B cell (primary cell): ENCODE results near the gene N4BP2L1. TPM values are rescaled to one million over a fixed set of nuclear protein-coding genes. Genes with fewer than 3 reads are reported as not detected.

Source experiments
- ATAC-seq: fragments of 200-7000 bp; cut with Tn5 transposase; one replicate; pipeline ENCODE4 v1.10.0; 2021; ENCODE audit warnings: low read depth, mild to moderate bottlenecking, moderate number of reproducible peaks, moderate library complexity
- CTCF ChIA-PET: fragments of 350-600 bp; sonication (Branson Sonifier 250); formaldehyde crosslinking; loops from one replicate; lab custom pipeline; 2021; ENCODE audit warnings: antibody characterized with exemption, inconsistent platforms; lab: Charles Lee
- POLR2A ChIA-PET: fragments of 350-600 bp; sonication (Branson Sonifier 250); formaldehyde crosslinking; loops from one replicate; lab custom pipeline; 2021; ENCODE audit warnings: antibody characterized with exemption; lab: Charles Lee
- DNase-seq: peaks from one replicate; pipeline ENCODE4 v3.0.0; 2013
- H2AFZ ChIP-seq: 2 replicates; pipeline ENCODE4 v1.6.1; 2012; ENCODE audit warnings: mild to moderate bottlenecking, low read depth, low read length; ENCODE audit not compliant: insufficient read depth, poor library complexity, severe bottlenecking
- H3K27ac ChIP-seq, 2 donors: 1 replicate in 1 of 2; 2 replicates in 1 of 2; pipeline ENCODE4 v1.5.1; 2012 to 2013; ENCODE audit warnings: low read length in 2 of 2, mild to moderate bottlenecking in 2 of 2, moderate library complexity in 1 of 2
- H3K27me3 ChIP-seq, 4 experiments: fragments of 200-600 bp in 1 of 4; sonication (generic) in 1 of 4; replicated peaks in 1 of 4; 1 replicate in 2 of 4; 2 replicates in 2 of 4; pipeline versions ENCODE4 v1.6.1 to v1.7.0; 2013 to 2016; ENCODE audit warnings: low read length in 3 of 4, mild to moderate bottlenecking in 2 of 4, mixed read lengths in 1 of 4, moderate library complexity in 1 of 4; ENCODE audit not compliant: insufficient read depth in 4 of 4, control insufficient read depth in 3 of 4; ENCODE audit errors: control extremely low read depth in 1 of 4
- H3K36me3 ChIP-seq, 2 experiments: replicated peaks in 1 of 2; 1 replicate in 1 of 2; 2 replicates in 1 of 2; pipeline versions ENCODE4 v1.6.1 to v1.7.1; 2013; ENCODE audit warnings: low read length in 1 of 2; ENCODE audit not compliant: insufficient read depth in 2 of 2, control insufficient read depth in 1 of 2; ENCODE audit errors: control extremely low read depth in 1 of 2, extremely low read depth in 1 of 2
- H3K4me1 ChIP-seq, 2 donors: fragments of 200-600 bp in 1 of 2; sonication (generic) in 1 of 2; 1 replicate in 1 of 2; 2 replicates in 1 of 2; pipeline versions ENCODE4 v1.5.1 to v1.6.1; 2013 to 2017; ENCODE audit warnings: low read length in 2 of 2; ENCODE audit not compliant: control insufficient read depth in 2 of 2, insufficient read depth in 2 of 2
- H3K4me2 ChIP-seq: replicated peaks from 2 replicates; pipeline ENCODE3; 2012; ENCODE audit warnings: mild to moderate bottlenecking, low read depth, low read length; ENCODE audit not compliant: poor library complexity, severe bottlenecking
- H3K4me3 ChIP-seq, 5 experiments: fragments of 200-600 bp in 1 of 5; sonication (generic) in 1 of 5; 1 replicate in 3 of 5; 2 replicates in 2 of 5; pipeline versions ENCODE4 v1.5.1 to v1.7.0; 2011 to 2016; ENCODE audit warnings: low read length in 4 of 5, mild to moderate bottlenecking in 4 of 5, low read depth in 2 of 5, control low read depth in 1 of 5, moderate library complexity in 1 of 5; ENCODE audit not compliant: insufficient read depth in 1 of 5; ENCODE audit errors: control extremely low read depth in 1 of 5, extremely low read depth in 1 of 5
- H3K79me2 ChIP-seq: fragments of 200-600 bp; sonication (generic); one replicate; pipeline ENCODE4 v1.6.0; 2016; ENCODE audit warnings: low read length; ENCODE audit not compliant: control insufficient read depth, insufficient read depth
- H3K9ac ChIP-seq: fragments of 200-600 bp; sonication (generic); 2 replicates; pipeline ENCODE4 v1.6.1; 2017; ENCODE audit warnings: mild to moderate bottlenecking, low read length, moderate library complexity
- H3K9me3 ChIP-seq, 3 donors: one replicate each; pipeline versions ENCODE4 v1.6.1 to v1.7.1; 2013; ENCODE audit warnings: low read length in 2 of 3; ENCODE audit not compliant: control insufficient read depth in 2 of 3, insufficient read depth in 1 of 3; ENCODE audit errors: control extremely low read depth in 1 of 3
- H4K20me1 ChIP-seq: 2 replicates; pipeline ENCODE4 v1.6.0; 2012; ENCODE audit warnings: mild to moderate bottlenecking, low read length; ENCODE audit not compliant: insufficient read depth, control insufficient read depth, poor library complexity, severe bottlenecking
- H3K27ac Mint-ChIP-seq: one replicate; pipeline ENCODE4 v1.8.0; 2021; ENCODE audit warnings: mixed read lengths
- H3K27me3 Mint-ChIP-seq: one replicate; pipeline ENCODE4 v1.8.0; 2021; ENCODE audit warnings: mixed read lengths
- H3K4me1 Mint-ChIP-seq: one replicate; pipeline ENCODE4 v1.8.0; 2021; ENCODE audit warnings: mixed read lengths
- H3K4me3 Mint-ChIP-seq: one replicate; pipeline ENCODE4 v1.8.0; 2021; ENCODE audit warnings: mixed read lengths
- H3K9me3 Mint-ChIP-seq: one replicate; pipeline ENCODE4 v1.8.0; 2022; ENCODE audit warnings: mixed read lengths; ENCODE audit not compliant: insufficient read depth
- EZH2 ChIP-seq: IDR thresholded peaks from 2 replicates; pipeline ENCODE4 v1.6.1; 2012; ENCODE audit warnings: borderline replicate concordance, low read depth, mild to moderate bottlenecking, moderate library complexity, low read length; ENCODE audit not compliant: insufficient read depth, poor library complexity, severe bottlenecking
- WGBS: methylation state at CpG from one replicate; pipeline ENCODE4 v1.1.5; 2013; ENCODE audit warnings: missing lambda C conversion rate; ENCODE audit not compliant: insufficient coverage; 5-methylcytosine and 5-hydroxymethylcytosine counted together
- intact Hi-C: fragments of 100-400 bp; cut with micrococcal nuclease; formaldehyde crosslinking; loops from one replicate; pipeline ENCODE4 v1.10.0; 2022
- polyA plus RNA-seq: library from polyadenylated mRNA; depleted of rRNA; stranded (reverse); fragments of >200 nt; gene quantifications from 2 replicates; pipeline ENCODE4 v1.2.3, GENCODE V29; 2012
- total RNA-seq, 2 donors: library from RNA; stranded (reverse); fragments of 120-200 nt in 1 of 2; gene quantifications; 1 replicate in 1 of 2; 2 replicates in 1 of 2; pipeline versions ENCODE4 v1.2.3 to v1.2.4, GENCODE V29; 2013 to 2022
- TF ChIP-seq, protein P1 (sequence below): fragments of 200-600 bp; IDR thresholded peaks from one replicate; pipeline ENCODE4 v1.8.0; 2022; ENCODE audit warnings: antibody characterized with exemption, mild to moderate bottlenecking

The N4BP2L1 gene
- total and polyA plus RNA-seq, 2 donors (not counting 1 experiment from before 2014, with no cell fraction given): 50.9 to 52.8 TPM

- POLR2A ChIA-PET: no interaction called here
- peaks cover 5% of the 10 kb centered on the region for H3K4me1 Mint-ChIP-seq
These were observed 36.8 kb downstream of the N4BP2L1 start for GRCh38 chr13:32391101-32391619.

GRCh38 chr13:32390484-32390883, 37.4 kb downstream of the N4BP2L1 start:
- ATAC-seq (no peak), DNase-seq (no peak)
- H3K79me2 ChIP-seq: no peaks in the 10 kb centered on the region
- no peak overlapping the region for H3K4me3 ChIP-seq
- no CpG with 5 or more reads among the region's 1 CpG for WGBS
- intact Hi-C loops: no loop called here
- H3K4me2 ChIP-seq: no peak overlapping the region
- no peaks in the 10 kb centered on the region for H3K9me3 ChIP-seq
- TF ChIP-seq, protein P1, sequence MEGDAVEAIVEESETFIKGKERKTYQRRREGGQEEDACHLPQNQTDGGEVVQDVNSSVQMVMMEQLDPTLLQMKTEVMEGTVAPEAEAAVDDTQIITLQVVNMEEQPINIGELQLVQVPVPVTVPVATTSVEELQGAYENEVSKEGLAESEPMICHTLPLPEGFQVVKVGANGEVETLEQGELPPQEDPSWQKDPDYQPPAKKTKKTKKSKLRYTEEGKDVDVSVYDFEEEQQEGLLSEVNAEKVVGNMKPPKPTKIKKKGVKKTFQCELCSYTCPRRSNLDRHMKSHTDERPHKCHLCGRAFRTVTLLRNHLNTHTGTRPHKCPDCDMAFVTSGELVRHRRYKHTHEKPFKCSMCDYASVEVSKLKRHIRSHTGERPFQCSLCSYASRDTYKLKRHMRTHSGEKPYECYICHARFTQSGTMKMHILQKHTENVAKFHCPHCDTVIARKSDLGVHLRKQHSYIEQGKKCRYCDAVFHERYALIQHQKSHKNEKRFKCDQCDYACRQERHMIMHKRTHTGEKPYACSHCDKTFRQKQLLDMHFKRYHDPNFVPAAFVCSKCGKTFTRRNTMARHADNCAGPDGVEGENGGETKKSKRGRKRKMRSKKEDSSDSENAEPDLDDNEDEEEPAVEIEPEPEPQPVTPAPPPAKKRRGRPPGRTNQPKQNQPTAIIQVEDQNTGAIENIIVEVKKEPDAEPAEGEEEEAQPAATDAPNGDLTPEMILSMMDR: no peak
- TF ChIP-seq EZH2: no peak
- no peaks in the 10 kb centered on the region for H3K27me3 ChIP-seq
- Mint-ChIP-seq H3K9me3 (no peaks in the 10 kb centered on the region), H3K4me3 (no peak overlapping the region), H3K27ac (no peak overlapping the region), H3K27me3 (no peaks in the 10 kb centered on the region), H3K4me1 (peaks cover 5% of the 10 kb centered on the region)
- H4K20me1 ChIP-seq: no peaks in the 10 kb centered on the region
- ChIA-PET CTCF (no interaction called here), POLR2A (no interaction called here)
- H3K36me3 ChIP-seq: no peaks in the 10 kb centered on the region
- no peak overlapping the region for H3K9ac ChIP-seq
- no peak overlapping the region for H2AFZ ChIP-seq
- H3K27ac ChIP-seq: no peak overlapping the region
- peaks cover 0 to 3% of the 10 kb centered on the region in 2 donors for H3K4me1 ChIP-seq

More at GRCh38 chr13:32391101-32391619, 36.8 kb downstream of the N4BP2L1 start:
- CTCF ChIA-PET: no interaction called here
- no peak overlapping the region for H2AFZ ChIP-seq
- H3K27ac ChIP-seq: no peak overlapping the region
- H3K4me2 ChIP-seq: no peak overlapping the region
- no peak overlapping the region for H3K4me3 Mint-ChIP-seq
- no peak for TF ChIP-seq EZH2
- TF ChIP-seq, protein P1: no peak
- no peaks in the 10 kb centered on the region for H3K27me3 Mint-ChIP-seq
- no peak for DNase-seq
- intact Hi-C loops: no loop called here
- H3K9me3 Mint-ChIP-seq: no peaks in the 10 kb centered on the region
- peaks cover 0 to 3% of the 10 kb centered on the region in 2 donors for H3K4me1 ChIP-seq
- H3K79me2 ChIP-seq: no peaks in the 10 kb centered on the region
- H3K27me3 ChIP-seq: no peaks in the 10 kb centered on the region
- H3K36me3 ChIP-seq: no peaks in the 10 kb centered on the region
- H3K4me3 ChIP-seq: no peak overlapping the region
- no peak overlapping the region for H3K9ac ChIP-seq
- H3K9me3 ChIP-seq: no peaks in the 10 kb centered on the region
- 100% methylated on average over 2 of the region's 4 CpGs for WGBS
- H4K20me1 ChIP-seq: no peaks in the 10 kb centered on the region
- no peak for ATAC-seq
- no peak overlapping the region for H3K27ac Mint-ChIP-seq
